ENCODE data around the gene TRIM63. TPM values are rescaled to one million over a fixed set of nuclear protein-coding genes. Genes with fewer than 3 reads are reported as not detected.

The TRIM63 gene
- total and polyA plus RNA-seq, 2 of the 13 experiments (the other 11 are each of a cell fraction or from before 2014, with no cell fraction given) = not detected

- TF ChIP-seq NFIB (CRISPR knock-in tag; IDR thresholded peaks at IDR 0.05; ENCODE audit: borderline replicate concordance) = no peak
- TF ChIP-seq ZNF709 (CRISPR knock-in tag; IDR thresholded peaks at IDR 0.05) = no peak
These were observed 17.2 kb downstream of the TRIM63 start (continued) for GRCh38 chr1:26050248-26050640.

DNA sequence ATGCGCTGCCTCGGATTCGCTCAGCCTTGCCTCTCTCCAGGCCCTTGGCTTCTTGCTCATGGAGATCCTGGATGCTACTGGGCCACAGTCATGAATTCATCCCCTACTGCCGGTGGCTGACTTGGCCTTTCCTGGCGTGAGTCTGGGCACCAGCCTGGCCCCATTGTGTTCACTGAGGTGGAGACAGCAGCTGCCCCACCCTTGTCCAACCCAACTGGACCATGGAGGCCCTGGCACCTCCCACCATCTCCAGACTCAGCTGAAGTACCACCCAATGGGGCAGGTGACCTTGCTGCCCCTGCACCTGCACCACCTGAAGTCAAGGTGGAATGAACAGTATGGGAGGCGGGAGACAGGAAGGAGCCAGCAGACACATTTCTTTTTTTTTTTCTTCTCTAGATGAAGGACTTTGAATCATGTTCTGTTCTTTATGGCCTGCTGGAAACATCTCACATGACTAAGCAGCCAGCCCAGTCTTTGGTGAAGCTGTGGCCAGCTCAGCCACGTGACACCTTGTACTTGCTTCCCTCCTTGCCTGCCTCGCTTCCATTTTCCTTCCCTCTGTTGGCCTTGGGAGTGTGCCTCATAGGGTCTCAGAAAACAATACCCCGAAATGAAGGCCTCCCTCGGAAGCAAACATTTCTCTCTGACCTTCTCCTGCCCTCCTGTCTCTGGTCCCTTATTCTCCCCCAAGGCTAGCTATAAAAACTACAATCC is 17.7 kb downstream of the TRIM63 start:
- FAIRE-seq (no peak), ATAC-seq (no peak), DNase-seq (ENCODE audit: low spot score) (no peak)
- no peaks in the 10 kb centered on the region for H3K4me1 ChIP-seq (ENCODE audit: insufficient read depth, low read length)
- in situ Hi-C loops (cut with HindIII; ENCODE audit: extremely low pct_ligation_motif_present, low pct_unique_long_range_greater_than_20kb) = no loop called here
- no peaks in the 10 kb centered on the region for H3K9me3 ChIP-seq (ENCODE audit: low read length)
- no peak overlapping the region for H2AFZ ChIP-seq (ENCODE audit: low read length)
- intact Hi-C loops (cut with micrococcal nuclease; ENCODE audit: unreplicated experiment) = no loop called here
- 24% methylated on average over 8 of the region's 10 CpGs for WGBS (ENCODE audit: low lambda C conversion rate)
- H3K27me3 ChIP-seq (ENCODE audit: control insufficient read depth in 1 of 2, insufficient read depth in 2 of 2, low read length in 2 of 2) = peaks cover 21 to 72% of the 10 kb centered on the region in 2 experiments; a peak in 4 of 5 replicates
- H3K27ac ChIP-seq (ENCODE audit: extremely low read length, insufficient read depth, low read length) = no peak overlapping the region
- no peaks in the 10 kb centered on the region for H3K36me3 ChIP-seq (replicated peaks in 1 of 2; ENCODE audit: control insufficient read depth in 1 of 2, insufficient read depth in 2 of 2, low read length in 2 of 2)
- no peak for TF ChIP-seq ZMYM3 (CRISPR knock-in tag; IDR thresholded peaks at IDR 0.05)
- TF ChIP-seq ZBTB8A (CRISPR knock-in tag; IDR thresholded peaks at IDR 0.05; ENCODE audit: borderline replicate concordance, low read depth) = no peak
- no peak for TF ChIP-seq KLF11 (CRISPR knock-in tag; IDR thresholded peaks at IDR 0.05)
- no peak for TF ChIP-seq ZNF839 (CRISPR knock-in tag; IDR thresholded peaks at IDR 0.05; ENCODE audit: borderline replicate concordance)
- H4K20me1 ChIP-seq (ENCODE audit: insufficient read depth, low read length) = no peaks in the 10 kb centered on the region
- H3K9ac ChIP-seq (ENCODE audit: insufficient read depth, low read depth, low read length) = no peak overlapping the region
- H3K79me2 ChIP-seq (ENCODE audit: insufficient read depth, low read length) = no peaks in the 10 kb centered on the region
- POLR2A ChIA-PET = no interaction called here
- H3K4me3 ChIP-seq (replicated peaks in 1 of 3; ENCODE audit: insufficient read depth in 1 of 3, low read depth in 2 of 3, low read length in 3 of 3) = no peak overlapping the region
- CTCF ChIA-PET (ENCODE audit: low intra/inter-chr PET ratio, low total read pairs) = no interaction called here
- H3K4me2 ChIP-seq (ENCODE audit: low read depth, low read length) = no peak overlapping the region
- no TSS peak for BruUV-seq (replicated peaks)

DNA sequence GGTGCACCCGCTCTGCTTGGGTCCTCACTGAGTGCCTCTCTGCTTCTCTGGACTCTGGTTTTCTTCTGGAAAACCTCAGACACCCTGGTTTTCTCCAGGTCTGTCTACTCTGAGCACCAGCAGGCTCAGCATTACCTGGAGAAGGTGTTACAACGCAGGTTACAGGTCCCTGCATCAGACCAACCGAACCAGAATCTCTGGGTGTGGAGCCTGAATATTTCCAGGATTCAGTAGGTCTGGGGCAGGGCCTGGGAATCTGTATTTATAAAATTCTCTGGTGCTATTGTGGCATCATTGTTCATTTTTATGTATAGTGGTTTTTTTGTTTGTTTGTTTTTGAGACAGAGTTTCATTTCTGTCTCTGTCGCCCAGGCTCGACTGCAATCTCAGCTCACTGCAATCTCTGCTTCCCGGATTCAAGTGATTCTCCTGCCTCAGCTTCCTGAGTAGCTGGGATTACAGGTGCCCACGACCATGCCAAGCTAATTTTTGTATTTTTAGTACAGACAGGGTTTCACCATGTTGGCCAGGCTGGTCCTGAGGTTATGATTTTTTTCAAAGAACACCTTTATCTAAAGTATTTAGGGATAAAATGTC is 20.1 kb downstream of the TRIM63 start:
- H2AFZ ChIP-seq (ENCODE audit: low read length) = no peak overlapping the region
- H3K36me3 ChIP-seq (replicated peaks in 1 of 2; ENCODE audit: control insufficient read depth in 1 of 2, insufficient read depth in 2 of 2, low read length in 2 of 2) = no peaks in the 10 kb centered on the region
- H3K9ac ChIP-seq (ENCODE audit: insufficient read depth, low read depth, low read length) = no peak overlapping the region
- H3K79me2 ChIP-seq (ENCODE audit: insufficient read depth, low read length) = no peaks in the 10 kb centered on the region
- no peaks in the 10 kb centered on the region for H4K20me1 ChIP-seq (ENCODE audit: insufficient read depth, low read length)
- intact Hi-C loops (cut with micrococcal nuclease; ENCODE audit: unreplicated experiment) = no loop called here
- POLR2A ChIA-PET = no interaction called here
- H3K4me1 ChIP-seq (ENCODE audit: insufficient read depth, low read length) = no peaks in the 10 kb centered on the region
- no peaks in the 10 kb centered on the region for H3K9me3 ChIP-seq (ENCODE audit: low read length)
- WGBS (ENCODE audit: low lambda C conversion rate) = 15% methylated on average over 5 of the region's 7 CpGs
- H3K4me3 ChIP-seq (replicated peaks in 1 of 3; ENCODE audit: insufficient read depth in 1 of 3, low read depth in 2 of 3, low read length in 3 of 3) = no peak overlapping the region
- DNase-seq (ENCODE audit: low spot score) (no peak), ATAC-seq (no peak), FAIRE-seq (no peak)
- BruUV-seq (replicated peaks) = no TSS peak
- H3K4me2 ChIP-seq (ENCODE audit: low read depth, low read length) = no peak overlapping the region
- no peak overlapping the region for H3K27ac ChIP-seq (ENCODE audit: extremely low read length, insufficient read depth, low read length)
- peaks cover 30 to 85% of the 10 kb centered on the region in 2 experiments for H3K27me3 ChIP-seq (ENCODE audit: control insufficient read depth in 1 of 2, insufficient read depth in 2 of 2, low read length in 2 of 2)
- in situ Hi-C loops (cut with HindIII; ENCODE audit: extremely low pct_ligation_motif_present, low pct_unique_long_range_greater_than_20kb) = no loop called here
- CTCF ChIA-PET (ENCODE audit: low intra/inter-chr PET ratio, low total read pairs) = no interaction called here
- TF ChIP-seq ZNF768 (CRISPR knock-in tag; IDR thresholded peaks at IDR 0.05) (no peak), ZNF660 (CRISPR knock-in tag; IDR thresholded peaks at IDR 0.05; ENCODE audit: borderline replicate concordance, low read depth) (no peak), CEBPG (CRISPR knock-in tag; IDR thresholded peaks at IDR 0.05) (no peak), ZNF260 (CRISPR knock-in tag; IDR thresholded peaks at IDR 0.05; ENCODE audit: borderline replicate concordance, low read depth) (no peak), ZNF446 (CRISPR knock-in tag; IDR thresholded peaks at IDR 0.05) (no peak), TARDBP (CRISPR knock-in tag; IDR thresholded peaks at IDR 0.05) (no peak), AGO1 (IDR thresholded peaks at IDR 0.05; ENCODE audit: low read depth, low read length, poor library complexity, severe bottlenecking) (no peak), EEA1 (CRISPR knock-in tag; IDR thresholded peaks at IDR 0.05; ENCODE audit: borderline replicate concordance) (no peak), KAT7 (CRISPR knock-in tag; IDR thresholded peaks at IDR 0.05; ENCODE audit: borderline replicate concordance) (no peak)
